GM06990 (cell line): Measurements from ENCODE around the gene SPRED3.
A peak's percentile ranks its signal among the peaks of the same experiment; 100 is the strongest.

Experiments
- DNase-seq: peaks from one replicate; pipeline ENCODE4 v3.0.0-alpha.2; 2011; ENCODE audit not compliant: insufficient read length; ENCODE audit errors: extremely low read depth
- H3K27me3 ChIP-seq: replicated peaks from 2 replicates; pipeline ENCODE4 v1.6.0; 2011; ENCODE audit warnings: low read length; ENCODE audit not compliant: control insufficient read depth, insufficient read depth
- H3K36me3 ChIP-seq: 2 replicates; pipeline ENCODE4 v1.5.1; 2011; ENCODE audit warnings: low read length; ENCODE audit not compliant: control insufficient read depth, insufficient read depth
- H3K4me3 ChIP-seq: replicated peaks from 2 replicates; pipeline ENCODE4 v1.5.1; 2011; ENCODE audit warnings: low read depth, mild to moderate bottlenecking, control low read depth, low read length
- TF ChIP-seq, protein P1 (sequence below): IDR thresholded peaks from 2 replicates; pipeline ENCODE4 v1.5.1; 2011; ENCODE audit warnings: low read length, control low read depth, mild to moderate bottlenecking, inconsistent platforms; ENCODE audit not compliant: insufficient read depth, poor library complexity, severe bottlenecking

SPRED3 gene

DNA sequence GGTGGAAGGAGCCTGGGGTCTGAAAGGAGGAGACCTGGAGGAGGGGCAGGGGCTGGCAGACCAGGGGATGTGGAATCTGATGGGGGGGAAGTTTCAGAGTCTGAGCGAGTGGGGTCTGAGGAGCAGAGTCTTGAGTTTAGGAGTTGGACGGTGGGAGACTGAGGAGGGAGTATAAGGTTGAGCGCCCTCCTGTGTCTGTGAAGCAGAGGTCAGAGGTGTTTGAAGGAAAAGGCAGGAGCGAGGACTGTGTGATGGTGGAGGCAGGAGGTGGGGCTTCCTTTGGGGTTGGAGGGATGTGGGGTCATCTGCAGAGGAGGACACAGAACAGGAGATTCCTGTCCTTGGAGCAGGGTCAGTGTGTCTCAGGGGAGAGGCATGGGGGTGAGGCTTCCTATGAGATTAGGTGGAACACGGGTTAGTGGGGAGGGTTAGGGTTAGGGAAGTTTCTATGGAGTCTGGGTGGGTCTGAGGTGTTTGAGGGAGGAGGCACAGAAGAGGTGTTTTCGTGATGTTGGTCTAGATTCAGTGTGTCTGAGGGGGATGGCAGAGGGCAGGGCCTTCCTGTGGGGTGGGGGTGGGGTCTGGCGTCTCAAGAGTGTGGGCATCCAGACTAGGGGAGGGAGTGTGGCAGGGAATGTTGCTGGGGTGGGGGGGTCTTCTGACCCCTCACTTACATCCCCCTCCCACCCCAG, 53.3 kb downstream of the SPRED3 start:
- Histone ChIP-seq H3K36me3 (no peaks in the 10 kb centered on the region), H3K27me3 (no peaks in the 10 kb centered on the region; the same call in 1 of the 2 replicates), H3K4me3 (no peak overlapping the region)
- TF ChIP-seq, protein P1, sequence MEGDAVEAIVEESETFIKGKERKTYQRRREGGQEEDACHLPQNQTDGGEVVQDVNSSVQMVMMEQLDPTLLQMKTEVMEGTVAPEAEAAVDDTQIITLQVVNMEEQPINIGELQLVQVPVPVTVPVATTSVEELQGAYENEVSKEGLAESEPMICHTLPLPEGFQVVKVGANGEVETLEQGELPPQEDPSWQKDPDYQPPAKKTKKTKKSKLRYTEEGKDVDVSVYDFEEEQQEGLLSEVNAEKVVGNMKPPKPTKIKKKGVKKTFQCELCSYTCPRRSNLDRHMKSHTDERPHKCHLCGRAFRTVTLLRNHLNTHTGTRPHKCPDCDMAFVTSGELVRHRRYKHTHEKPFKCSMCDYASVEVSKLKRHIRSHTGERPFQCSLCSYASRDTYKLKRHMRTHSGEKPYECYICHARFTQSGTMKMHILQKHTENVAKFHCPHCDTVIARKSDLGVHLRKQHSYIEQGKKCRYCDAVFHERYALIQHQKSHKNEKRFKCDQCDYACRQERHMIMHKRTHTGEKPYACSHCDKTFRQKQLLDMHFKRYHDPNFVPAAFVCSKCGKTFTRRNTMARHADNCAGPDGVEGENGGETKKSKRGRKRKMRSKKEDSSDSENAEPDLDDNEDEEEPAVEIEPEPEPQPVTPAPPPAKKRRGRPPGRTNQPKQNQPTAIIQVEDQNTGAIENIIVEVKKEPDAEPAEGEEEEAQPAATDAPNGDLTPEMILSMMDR: peak; percentile 34
- no peak for DNase-seq

DNA sequence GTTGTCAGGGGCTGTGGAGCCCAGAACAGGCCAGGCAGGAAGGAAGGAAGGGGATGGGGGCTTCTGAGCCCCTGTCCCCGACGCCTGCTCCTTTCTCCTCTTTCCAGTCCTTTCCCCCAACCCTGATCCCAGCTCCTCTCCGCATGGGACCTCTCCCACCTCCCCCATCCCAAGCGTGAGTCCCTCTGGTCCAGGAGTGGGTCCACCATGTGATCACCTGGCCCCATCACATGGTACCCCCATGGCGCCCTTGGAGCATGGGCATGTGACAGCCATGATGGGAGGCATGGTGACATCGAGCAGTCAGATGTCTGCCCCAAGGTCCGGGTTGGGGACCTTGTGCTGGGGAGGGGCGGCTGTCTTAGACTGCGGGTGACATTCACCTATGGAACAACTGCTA, 54.2 kb downstream of the SPRED3 start:
- Histone ChIP-seq H3K4me3 (no peak overlapping the region), H3K27me3 (no peaks in the 10 kb centered on the region; the same call in 1 of the 2 replicates), H3K36me3 (no peaks in the 10 kb centered on the region)
- DNase-seq: no peak
- TF ChIP-seq, protein P1: no peak

DNA sequence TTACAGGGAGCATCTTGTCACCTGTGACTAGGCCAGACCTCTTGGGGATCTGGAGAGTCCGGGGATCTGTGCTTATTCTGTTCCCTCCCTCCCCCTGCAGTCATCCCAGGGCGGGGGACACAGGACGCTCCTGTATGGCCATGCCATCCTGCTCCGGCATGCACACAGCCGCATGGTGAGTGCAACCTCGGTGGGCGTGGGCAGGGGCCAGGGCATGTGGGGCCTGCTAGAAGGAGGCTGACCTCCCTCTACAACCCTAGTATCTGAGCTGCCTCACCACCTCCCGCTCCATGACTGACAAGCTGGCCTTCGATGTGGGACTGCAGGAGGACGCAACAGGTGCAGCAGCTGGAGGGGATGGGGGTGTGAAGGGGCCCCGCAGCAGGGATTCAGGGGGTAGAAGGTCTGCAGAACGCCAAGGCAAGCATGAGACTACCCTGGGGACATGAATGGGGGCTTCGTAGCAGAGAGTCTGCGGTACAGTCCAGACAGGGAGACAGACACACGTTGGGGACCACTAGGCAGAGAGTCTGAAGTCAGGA, 55.0 kb downstream of the SPRED3 start:
- H3K27me3 ChIP-seq: no peaks in the 10 kb centered on the region; the same call in 1 of the 2 replicates
- no peak overlapping the region for H3K4me3 ChIP-seq
- no peaks in the 10 kb centered on the region for H3K36me3 ChIP-seq
- TF ChIP-seq, protein P1: no peak
- no peak for DNase-seq

DNA sequence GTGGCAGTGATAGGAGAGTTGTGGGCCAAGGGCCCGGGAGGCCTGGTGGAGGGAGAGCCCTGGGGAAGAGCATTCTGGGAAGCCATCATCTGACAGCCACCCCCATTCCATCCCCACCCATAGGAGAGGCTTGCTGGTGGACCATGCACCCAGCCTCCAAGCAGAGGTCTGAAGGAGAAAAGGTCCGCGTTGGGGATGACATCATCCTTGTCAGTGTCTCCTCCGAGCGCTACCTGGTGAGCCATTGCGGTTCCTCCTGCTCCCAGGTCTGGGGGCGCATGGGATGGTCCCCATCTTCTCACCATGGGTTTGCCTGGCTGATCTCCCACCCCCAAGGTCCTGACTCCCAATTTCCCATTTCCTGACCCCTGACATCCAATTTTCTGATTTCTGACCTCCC, 55.5 kb downstream of the SPRED3 start:
- Histone ChIP-seq H3K27me3 (no peaks in the 10 kb centered on the region; the same call in 1 of the 2 replicates), H3K36me3 (no peaks in the 10 kb centered on the region), H3K4me3 (no peak overlapping the region)
- DNase-seq: no peak
- TF ChIP-seq, protein P1: no peak

DNA sequence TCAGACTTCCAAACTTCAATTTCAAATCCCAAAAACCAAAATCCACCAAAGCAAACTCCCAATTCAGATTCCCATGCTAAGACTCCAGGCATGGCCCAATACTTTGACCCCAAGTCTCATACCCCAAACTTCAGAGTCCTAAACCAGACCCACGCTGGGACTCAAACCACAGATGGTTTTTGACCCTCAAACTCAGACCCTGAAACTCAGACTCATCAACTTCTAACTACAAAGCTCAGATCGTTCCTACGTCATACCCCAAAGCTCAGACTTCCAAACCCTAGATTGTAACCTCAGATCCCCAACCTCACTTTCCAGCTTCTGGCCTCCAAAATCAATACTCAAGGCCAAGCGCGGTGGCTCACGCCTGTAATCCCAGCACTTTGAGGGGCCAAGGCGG, 56.9 kb downstream of the SPRED3 start:
- TF ChIP-seq, protein P1: no peak
- Histone ChIP-seq H3K4me3 (no peak overlapping the region), H3K27me3 (no peaks in the 10 kb centered on the region; the same call in 1 of the 2 replicates), H3K36me3 (no peaks in the 10 kb centered on the region)
- DNase-seq: no peak

DNA sequence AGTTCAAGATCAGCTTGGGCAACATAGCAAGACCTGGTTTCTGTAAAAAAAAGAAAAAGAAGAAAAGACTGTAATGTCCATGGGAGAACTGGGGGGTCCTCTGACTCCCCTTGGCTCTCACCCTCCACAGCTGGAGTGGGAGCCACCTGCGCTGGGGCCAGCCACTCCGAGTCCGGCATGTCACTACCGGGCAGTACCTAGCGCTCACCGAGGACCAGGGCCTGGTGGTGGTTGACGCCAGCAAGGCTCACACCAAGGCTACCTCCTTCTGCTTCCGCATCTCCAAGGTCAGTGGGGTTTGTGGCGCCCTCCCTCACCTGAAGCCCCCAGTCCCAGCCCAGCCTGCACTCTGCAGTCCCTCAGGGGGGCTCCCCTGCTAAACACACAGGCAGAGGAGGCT, 59.7 kb downstream of the SPRED3 start:
- Histone ChIP-seq H3K36me3 (no peaks in the 10 kb centered on the region), H3K4me3 (no peak overlapping the region), H3K27me3 (no peaks in the 10 kb centered on the region; the same call in 1 of the 2 replicates)
- no peak for DNase-seq
- TF ChIP-seq, protein P1: no peak
